Measurements from ENCODE around the gene CRB1. TPM values are rescaled to one million over a fixed set of nuclear protein-coding genes. Genes with fewer than 3 reads are reported as not detected.

CRB1 gene
- total and polyA plus RNA-seq, 4 donors, result 0.03 to 0.55 (median 0.30) TPM

- TF ChIP-seq, protein P1, sequence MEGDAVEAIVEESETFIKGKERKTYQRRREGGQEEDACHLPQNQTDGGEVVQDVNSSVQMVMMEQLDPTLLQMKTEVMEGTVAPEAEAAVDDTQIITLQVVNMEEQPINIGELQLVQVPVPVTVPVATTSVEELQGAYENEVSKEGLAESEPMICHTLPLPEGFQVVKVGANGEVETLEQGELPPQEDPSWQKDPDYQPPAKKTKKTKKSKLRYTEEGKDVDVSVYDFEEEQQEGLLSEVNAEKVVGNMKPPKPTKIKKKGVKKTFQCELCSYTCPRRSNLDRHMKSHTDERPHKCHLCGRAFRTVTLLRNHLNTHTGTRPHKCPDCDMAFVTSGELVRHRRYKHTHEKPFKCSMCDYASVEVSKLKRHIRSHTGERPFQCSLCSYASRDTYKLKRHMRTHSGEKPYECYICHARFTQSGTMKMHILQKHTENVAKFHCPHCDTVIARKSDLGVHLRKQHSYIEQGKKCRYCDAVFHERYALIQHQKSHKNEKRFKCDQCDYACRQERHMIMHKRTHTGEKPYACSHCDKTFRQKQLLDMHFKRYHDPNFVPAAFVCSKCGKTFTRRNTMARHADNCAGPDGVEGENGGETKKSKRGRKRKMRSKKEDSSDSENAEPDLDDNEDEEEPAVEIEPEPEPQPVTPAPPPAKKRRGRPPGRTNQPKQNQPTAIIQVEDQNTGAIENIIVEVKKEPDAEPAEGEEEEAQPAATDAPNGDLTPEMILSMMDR (IDR thresholded peaks at IDR 0.05; ENCODE audit: control extremely low read depth, extremely low read depth), result no peak
- Histone ChIP-seq H3K9me3 (ENCODE audit: control insufficient read depth in 4 of 4, insufficient read depth in 3 of 4, low read length in 3 of 4) (no peaks in the 10 kb centered on the region), H3K36me3 (ENCODE audit: control insufficient read depth in 4 of 4, insufficient read depth in 4 of 4, low read length in 4 of 4) (no peaks in the 10 kb centered on the region), H3K4me1 (ENCODE audit: control insufficient read depth in 5 of 5, insufficient read depth in 5 of 5, low read length in 5 of 5) (peaks cover 0 to 3% (median 0%) of the 10 kb centered on the region in 5 donors), H3K27ac (ENCODE audit: low read depth in 1 of 2, low read length in 1 of 2) (no peak overlapping the region), H3K27me3 (ENCODE audit: control insufficient read depth in 3 of 3, insufficient read depth in 3 of 3, low read length in 2 of 3) (no peaks in the 10 kb centered on the region), H3K9ac (ENCODE audit: insufficient read depth in 1 of 2, low read length in 2 of 2) (no peak overlapping the region), H3K4me3 (no peak overlapping the region)
- ATAC-seq (ENCODE audit: insufficient read depth, low FRiP score) (no peak), DNase-seq (no peak)
- 69 to 84% methylated on average over 9 of the region's 9 CpGs for WGBS, 2 donors
These were observed 71.3 kb downstream of the CRB1 start for GRCh38 chr1:197339106-197340060.

- DNase-seq, result no peak
- Histone ChIP-seq H3K9ac (ENCODE audit: insufficient read depth in 1 of 2, low read length in 2 of 2) (no peak overlapping the region), H3K9me3 (ENCODE audit: control insufficient read depth in 4 of 4, insufficient read depth in 3 of 4, low read length in 3 of 4) (no peaks in the 10 kb centered on the region), H3K27ac (ENCODE audit: low read depth in 1 of 2, low read length in 1 of 2) (no peak overlapping the region), H3K4me1 (ENCODE audit: control insufficient read depth in 5 of 5, insufficient read depth in 5 of 5, low read length in 5 of 5) (peaks cover 0 to 3% (median 0%) of the 10 kb centered on the region in 5 donors), H3K36me3 (ENCODE audit: control insufficient read depth in 4 of 4, insufficient read depth in 4 of 4, low read length in 4 of 4) (no peaks in the 10 kb centered on the region), H3K4me3 (no peak overlapping the region), H3K27me3 (ENCODE audit: control insufficient read depth in 3 of 3, insufficient read depth in 3 of 3, low read length in 2 of 3) (no peaks in the 10 kb centered on the region)
- no peak for ATAC-seq (ENCODE audit: insufficient read depth, low FRiP score)
- WGBS, 2 donors, result 85 to 93% methylated on average over 1 of the region's 1 CpG
- TF ChIP-seq, protein P1 (IDR thresholded peaks at IDR 0.05; ENCODE audit: control extremely low read depth, extremely low read depth), result no peak
These were observed 73.6 kb downstream of the CRB1 start for GRCh38 chr1:197341626-197342025.

GRCh38 chr1:197342044-197342565 is 74.1 kb downstream of the CRB1 start:
- Histone ChIP-seq H3K4me1 (ENCODE audit: control insufficient read depth in 5 of 5, insufficient read depth in 5 of 5, low read length in 5 of 5) (peaks cover 0 to 3% (median 0%) of the 10 kb centered on the region in 5 donors), H3K36me3 (ENCODE audit: control insufficient read depth in 4 of 4, insufficient read depth in 4 of 4, low read length in 4 of 4) (no peaks in the 10 kb centered on the region), H3K27ac (ENCODE audit: low read depth in 1 of 2, low read length in 1 of 2) (no peak overlapping the region), H3K9me3 (ENCODE audit: control insufficient read depth in 4 of 4, insufficient read depth in 3 of 4, low read length in 3 of 4) (no peaks in the 10 kb centered on the region), H3K9ac (ENCODE audit: insufficient read depth in 1 of 2, low read length in 2 of 2) (no peak overlapping the region), H3K27me3 (ENCODE audit: control insufficient read depth in 3 of 3, insufficient read depth in 3 of 3, low read length in 2 of 3) (no peaks in the 10 kb centered on the region), H3K4me3 (no peak overlapping the region)
- WGBS, 2 donors, result 25 to 53% methylated on average over 3 of the region's 3 CpGs
- no peak for DNase-seq
- TF ChIP-seq, protein P1 (IDR thresholded peaks at IDR 0.05; ENCODE audit: control extremely low read depth, extremely low read depth), result no peak
- ATAC-seq (ENCODE audit: insufficient read depth, low FRiP score), result no peak

Data from lung (tissue), 12 donors.